Globus pallidus (tissue), 1 donor: ENCODE results near the gene SETDB1.
A peak's percentile ranks its signal among the peaks of the same experiment; 100 is the strongest.
"Not testable (repeated sequence)": the region's sequence is repeated elsewhere in the genome, so short reads cannot be mapped to it uniquely, and the experiment has no call there.

Source experiments
- DNase-seq: peaks from one replicate; pipeline ENCODE4 v3.0.0-alpha.2; 2015; ENCODE audit warnings: low spot score

Gene SETDB1

DNA sequence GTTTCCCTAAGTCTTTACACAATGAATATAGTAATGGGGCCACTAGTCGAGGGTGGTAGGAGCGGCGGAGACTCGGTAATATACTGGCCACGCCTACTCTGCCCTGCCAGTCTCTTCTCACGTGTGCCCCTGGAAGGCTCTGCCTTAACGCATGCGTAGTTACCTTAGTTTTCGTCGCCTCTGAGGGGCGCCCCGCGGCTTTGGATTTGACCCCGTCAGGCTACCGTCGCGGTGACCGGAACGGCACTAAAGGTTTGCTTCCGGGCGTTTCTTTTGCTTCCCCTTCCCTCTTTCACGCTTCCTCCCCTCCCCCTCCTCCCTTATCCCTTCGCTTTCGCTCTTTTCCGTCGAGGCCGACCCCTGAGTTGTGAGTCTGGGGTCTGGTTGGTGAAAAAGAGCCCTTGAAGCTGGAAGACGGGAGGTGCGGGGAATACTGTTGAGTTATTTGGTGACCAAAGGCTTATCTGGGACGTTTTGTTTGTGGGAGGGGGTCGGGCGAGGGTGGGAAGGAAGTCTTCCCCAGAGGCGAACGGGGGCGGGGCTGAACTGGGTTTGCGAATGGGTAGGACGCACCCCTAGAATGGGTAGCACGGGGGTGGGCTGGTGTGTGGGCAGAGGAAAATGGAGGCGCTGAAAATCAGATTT is at the start of gene SETDB1:
Gene SETDB1, plus strand, starts transcription at position 267 of the 645 bp plus-strand sequence. CDS start 1,352 bp downstream, outside the sequence.
- peak; percentile 91 for DNase-seq

DNA sequence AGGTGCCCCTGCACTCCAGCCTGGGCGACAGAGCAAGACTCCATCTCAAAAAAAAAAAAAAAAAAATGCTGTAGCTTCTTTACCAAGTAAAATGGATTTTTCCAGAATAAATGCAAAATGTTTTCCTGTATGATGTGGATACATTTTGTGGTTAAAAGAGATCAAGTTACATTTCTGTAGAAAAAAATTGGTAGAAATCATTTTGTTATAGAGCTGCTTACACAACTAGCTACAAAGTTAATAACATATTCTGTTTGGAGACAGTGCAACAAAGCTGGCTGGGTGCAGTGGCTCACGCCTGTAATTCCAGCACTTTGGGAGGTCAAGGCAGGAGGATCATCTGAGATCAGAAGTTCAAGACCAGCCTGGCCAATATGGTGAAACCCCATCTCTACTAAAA is 47.2 kb upstream of the SETDB1 start:
- not testable (repeated sequence) for DNase-seq

DNA sequence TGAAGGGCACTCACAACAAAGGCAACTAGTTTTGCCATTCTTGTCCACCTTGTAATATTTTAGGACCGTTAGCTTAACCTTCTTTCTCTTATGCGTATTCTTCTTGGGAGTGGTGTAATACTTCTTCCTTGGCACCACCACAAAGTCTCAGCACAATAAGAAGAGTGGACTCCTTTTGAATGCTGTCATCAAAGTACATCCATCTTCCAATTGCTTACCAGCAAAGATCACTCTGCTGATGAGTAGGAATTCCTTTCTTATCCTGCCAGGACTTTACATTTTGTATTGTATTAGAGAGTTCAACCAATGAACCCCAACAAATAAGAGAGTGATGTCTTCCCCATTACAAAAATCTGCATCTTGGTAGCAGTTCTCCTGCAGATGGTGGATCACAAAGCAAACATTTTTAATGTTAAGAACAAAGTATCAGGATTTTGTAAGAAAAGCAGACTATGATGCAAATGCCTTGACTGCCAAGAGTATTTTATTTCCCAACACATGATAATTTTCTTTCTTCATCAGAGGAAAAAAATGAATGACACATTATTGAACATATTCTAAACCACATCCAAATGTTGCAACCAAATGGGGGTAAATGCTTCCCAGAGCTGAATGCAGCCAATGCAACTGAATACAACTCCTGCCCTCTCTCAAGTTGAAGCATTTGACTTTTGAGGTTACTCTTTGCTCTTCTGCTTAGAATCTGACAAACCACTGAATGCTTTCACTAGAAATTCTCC is 44.7 kb upstream of the SETDB1 start:
- no peak for DNase-seq

DNA sequence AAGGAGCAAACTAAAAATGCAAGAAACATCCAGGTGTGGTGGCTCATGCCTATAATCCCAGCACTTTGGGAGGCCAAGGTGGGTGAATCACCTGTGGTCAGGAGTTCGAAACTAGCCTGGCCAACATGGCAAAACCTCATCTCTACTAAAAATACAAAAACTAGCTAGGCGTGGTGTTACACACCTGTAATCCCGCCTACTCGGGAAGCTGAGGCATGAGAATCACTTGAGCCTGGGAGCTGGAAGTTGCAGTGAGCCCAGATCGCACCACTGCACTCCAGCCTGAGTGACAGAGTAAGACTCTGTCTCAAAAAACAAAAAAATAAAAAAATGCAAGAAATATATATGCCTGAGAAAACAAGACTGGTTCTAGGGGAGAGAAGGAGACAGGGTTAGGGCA is 43.0 kb upstream of the SETDB1 start:
- not testable (repeated sequence) for DNase-seq

DNA sequence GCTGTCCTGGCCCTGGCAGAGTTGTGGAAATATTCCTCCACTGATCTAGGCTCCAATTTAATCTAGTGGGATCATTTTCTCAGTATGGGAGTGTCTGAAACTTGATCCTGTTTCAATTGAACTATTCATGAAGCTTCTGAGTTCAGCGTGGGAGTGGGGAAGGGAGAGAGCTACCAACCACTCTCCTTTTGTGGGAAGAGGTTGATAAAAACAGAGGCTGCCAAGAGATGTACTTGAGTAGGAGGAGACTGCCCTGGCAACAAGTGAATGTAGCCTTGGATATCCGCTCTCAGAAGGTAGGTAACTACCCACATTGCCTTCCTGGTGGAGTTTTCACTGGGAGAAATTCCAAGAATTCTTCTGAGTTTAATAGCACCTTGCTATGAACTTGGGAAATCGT is 39.1 kb upstream of the SETDB1 start, which contains the start of gene CTXND2:
Gene CTXND2, plus strand, starts transcription at position 119 of the 400 bp plus-strand sequence. CDS start 25,179 bp downstream, outside the sequence.
- no peak for DNase-seq

DNA sequence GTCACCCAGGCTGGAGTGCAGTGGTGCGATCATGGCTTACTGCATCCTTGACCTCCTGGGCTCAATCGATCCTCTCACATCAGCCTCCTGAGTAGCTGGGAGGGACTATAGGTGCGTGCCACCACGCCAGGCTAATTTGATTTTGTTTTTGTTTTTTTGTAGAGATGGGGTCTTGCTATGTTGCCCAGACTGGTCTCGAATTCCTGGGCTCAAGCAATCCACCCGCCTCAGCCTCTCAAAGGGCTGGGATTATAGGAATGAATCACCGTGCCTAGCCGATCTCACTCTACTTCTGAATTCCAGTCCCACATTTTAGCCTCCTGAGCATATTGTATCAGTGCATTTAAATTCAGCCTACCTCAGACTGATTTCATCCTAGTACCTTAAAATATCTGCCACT is 37.4 kb upstream of the SETDB1 start:
- no peak for DNase-seq

DNA sequence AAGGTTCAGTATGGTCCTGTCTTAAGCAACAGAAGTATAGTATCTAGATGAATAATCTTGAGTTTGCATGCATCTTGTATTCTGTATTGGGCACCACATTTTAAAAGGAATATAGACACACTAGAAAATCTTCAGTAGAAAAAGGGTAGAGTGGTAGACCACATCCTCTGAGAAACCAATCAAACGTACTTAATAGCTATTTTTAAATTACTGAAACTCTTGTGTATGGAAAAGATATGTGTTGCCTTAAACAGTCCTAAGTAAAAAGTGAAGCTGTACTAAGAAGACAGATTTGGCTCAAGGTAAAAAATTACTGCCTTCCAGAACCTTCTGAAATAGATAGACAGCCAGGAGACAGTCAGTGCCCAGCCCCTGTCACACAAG is 36.1 kb upstream of the SETDB1 start:
- DNase-seq = no peak

DNA sequence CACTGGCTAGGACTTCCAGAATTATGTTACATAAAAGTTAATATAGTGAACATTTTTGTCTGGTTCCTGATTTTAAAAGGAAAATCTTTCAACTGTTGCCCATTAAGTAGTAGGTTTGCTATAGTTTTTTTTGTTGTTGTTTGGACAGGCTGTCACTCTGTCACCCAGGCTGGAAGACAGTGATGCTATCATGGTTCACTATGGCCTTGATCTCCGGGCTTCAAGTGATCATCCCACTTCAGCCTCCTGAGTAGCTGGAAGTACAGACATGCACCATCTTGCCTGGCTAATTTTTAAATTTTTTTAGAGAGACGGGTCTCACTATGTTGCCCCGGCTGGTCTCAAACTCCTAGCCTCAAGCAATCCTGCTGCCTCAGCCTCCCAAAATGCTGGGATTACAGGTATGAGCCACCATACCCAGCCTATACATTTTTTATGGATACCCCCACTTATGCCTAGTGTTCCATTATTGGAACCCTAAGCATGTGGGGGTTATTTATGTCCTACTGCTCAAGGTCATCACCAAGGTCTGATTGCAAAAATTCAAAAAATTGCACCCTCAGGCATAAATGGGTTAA is 32.7 kb upstream of the SETDB1 start:
- DNase-seq = no peak

DNA sequence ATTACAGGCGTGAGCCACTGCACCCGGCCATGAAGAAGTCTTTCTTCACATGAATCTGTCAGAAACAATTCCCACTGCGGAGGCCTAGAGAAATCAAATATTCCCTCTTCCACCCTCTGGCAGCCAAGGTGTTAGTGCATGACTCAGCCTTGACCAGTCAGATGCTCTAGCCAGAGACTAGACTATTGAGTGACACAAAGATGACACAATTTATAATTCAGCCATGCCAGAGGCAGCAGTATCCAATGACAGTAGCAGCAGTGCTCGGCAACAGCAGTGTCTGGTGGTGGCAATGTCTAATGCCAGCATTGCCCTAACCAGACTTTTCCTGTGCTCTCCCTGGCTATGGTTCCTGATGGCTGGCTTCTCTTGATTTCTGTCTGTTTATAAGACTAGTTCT is 30.5 kb upstream of the SETDB1 start:
- DNase-seq = peak; percentile 16

DNA sequence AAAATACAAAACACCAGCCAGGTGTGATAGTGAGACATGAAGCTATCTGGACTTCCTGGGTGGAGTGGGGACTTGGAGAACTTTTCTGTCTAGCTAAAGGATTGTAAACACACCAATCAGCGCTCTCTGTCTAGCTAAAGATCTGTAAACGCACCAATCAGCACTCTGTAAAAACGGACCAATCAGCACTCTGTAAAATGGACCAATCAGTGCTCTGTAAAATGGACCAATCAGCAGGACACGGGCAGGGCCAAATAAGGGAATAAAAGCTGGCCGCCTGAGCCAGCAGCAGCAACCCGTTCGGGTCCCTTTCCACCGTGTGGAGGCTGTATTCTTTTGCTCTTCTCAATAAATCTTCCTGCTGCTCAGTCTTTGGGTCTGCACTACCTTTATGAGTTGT is 26.4 kb upstream of the SETDB1 start:
- DNase-seq = not testable (repeated sequence)

DNA sequence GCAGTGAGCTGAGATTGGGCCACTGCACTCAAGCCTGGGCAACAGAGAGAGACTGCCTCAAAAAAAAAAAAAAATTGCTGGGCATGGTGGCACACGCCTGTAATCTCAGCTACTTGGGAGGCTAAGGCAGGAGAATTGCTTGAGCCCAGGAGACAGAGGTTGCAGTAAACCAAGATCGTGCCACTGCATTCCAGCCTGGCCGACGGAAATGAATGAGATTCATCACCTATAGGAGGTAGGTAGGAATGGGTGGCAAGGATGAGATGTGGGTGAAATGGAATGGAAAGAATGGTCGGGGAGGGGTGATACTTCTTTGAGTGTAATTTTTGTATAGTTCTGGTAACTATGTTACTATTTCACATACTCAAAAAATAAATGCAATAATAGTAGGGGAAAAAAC is 23.8 kb upstream of the SETDB1 start:
- DNase-seq = no peak

DNA sequence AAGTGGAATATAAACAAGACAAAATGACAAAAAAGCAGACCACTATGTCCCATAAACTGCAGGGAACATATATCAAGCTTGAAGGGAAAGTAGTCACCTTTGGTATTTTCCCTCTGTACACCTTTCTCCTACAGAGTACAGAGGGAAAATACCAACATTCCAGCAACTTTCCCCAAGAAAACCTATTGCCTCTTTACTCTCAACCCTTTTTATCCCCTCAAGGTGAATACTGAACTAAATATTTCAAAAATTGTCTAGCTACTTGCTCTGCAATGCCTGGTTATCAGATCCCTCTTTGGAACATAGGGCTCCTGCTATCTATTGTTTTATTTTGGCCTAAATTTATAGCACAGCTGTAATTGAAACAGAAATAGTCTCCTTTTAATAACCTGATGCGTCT is 23.4 kb upstream of the SETDB1 start:
- no peak for DNase-seq

DNA sequence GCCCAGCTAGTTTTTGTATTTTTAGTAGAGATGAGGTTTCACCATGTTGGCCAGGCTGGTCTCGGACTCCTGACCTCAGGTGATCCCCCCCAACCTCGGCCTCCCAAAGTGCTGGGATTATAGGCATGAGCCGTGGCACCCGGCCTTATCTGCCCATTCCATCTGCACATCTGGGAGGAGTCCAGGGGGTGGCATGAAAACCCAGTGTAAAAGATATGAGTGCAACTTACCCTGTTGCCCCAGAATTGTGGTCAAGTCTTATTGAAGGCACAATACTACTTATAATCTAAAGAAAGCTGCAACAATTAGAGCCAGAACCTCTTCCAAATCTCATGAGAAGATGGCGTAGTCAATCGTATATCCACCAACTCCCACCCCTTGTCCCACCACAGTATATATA is 20.9 kb upstream of the SETDB1 start:
- DNase-seq = no peak

DNA sequence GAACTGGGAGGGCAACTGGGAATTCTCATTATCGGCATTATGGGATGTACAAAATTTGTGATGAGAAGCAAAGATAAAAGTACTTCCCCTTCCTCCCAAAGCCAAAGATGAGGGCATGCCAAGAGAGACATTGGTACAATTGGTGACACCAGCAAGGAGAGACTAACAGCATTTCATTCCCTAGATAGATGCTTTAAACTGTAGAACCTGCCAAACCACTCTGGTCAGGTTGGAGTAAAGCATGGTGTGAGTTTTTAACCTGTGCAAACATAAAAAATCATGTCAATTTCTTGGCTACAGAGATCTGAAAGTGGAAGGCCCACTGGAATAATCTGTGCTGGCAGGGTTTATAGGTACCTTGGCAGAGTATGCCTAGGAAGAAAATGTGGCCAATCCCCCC is 19.8 kb upstream of the SETDB1 start:
- no peak for DNase-seq

DNA sequence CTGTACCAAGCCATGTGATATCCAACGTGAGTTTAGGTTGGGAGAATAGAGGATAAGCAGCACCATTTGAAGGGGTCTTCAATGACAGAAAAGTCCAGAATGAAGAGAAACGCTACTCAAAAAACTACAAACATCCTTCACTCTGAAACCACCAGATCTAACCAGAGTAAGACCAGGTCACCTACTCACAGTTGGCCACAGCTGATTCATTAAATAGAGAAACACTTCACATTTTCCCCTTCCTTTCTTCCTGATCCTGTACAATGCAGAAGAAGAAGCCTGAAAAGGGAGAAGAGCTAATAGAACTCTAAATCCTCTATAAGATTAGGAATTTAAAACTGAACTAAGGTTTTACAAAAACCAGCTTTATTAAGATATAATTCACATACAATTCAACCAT is 19.4 kb upstream of the SETDB1 start:
- DNase-seq = no peak

DNA sequence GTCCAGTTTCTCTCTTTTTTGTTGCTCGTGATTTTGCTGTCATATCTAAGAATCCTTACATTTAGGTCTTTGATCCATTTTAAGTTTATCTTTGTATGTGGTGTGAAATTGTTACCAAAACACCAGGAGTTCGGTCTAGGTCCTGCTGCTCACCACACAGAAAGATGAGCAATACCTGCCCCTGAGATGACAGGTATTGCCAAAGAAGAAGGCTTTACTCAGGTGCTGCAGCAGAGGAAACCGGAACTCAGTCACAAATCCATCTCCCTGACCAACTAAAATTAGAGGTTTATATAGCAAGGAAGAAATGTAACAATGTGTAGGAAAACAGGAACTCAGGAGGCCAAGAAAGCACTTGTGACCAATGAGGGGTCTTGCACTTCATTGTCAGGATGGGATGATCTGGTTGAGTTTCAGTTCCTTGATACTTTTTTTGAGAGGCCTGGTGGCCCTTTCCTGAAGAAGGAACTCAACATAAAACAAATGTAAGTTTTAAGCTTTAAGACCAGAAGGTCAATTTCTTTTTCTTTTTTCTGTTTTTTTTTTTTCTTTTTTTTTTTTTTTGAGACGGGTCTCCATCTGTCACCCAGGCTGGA is 16.5 kb upstream of the SETDB1 start:
- DNase-seq = no peak

DNA sequence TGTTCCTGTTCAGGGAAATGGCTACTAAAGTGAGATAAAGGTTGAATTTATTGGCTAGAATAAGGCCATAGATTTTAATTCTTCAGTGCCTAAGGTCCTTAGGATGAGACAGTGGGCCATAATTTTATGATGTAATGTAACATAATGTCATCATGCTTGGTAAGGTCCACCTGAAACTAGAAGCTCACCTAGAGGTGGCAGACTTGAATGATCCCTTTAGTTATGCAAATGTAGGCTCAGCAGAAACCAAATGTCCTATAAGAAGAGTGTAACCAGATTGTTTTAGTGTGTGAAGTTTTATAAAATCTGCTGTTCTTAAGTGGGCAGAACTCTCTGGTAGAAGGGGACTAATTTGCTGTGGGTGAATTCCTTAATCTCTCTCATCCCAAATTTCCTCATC is 13.5 kb upstream of the SETDB1 start:
- no peak for DNase-seq

DNA sequence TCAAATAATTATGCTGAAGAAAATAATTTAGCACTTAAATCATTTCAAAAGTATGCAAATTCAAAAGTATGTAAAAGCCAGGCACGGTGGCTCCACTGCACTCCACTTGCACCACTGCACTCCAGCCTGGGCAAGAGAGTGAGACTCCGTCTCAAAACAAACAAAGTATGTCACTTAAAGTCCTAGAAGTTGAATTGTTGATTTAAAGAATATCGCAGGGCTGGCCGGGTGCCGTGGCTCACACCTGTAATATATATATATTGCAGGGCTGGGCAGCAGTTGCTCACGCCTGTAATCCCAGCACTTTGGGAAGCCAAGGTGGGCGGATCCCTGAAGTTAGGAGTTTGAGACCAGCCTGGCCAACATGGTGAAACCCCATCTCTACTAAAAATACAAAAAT is 8.8 kb upstream of the SETDB1 start:
- no peak for DNase-seq

DNA sequence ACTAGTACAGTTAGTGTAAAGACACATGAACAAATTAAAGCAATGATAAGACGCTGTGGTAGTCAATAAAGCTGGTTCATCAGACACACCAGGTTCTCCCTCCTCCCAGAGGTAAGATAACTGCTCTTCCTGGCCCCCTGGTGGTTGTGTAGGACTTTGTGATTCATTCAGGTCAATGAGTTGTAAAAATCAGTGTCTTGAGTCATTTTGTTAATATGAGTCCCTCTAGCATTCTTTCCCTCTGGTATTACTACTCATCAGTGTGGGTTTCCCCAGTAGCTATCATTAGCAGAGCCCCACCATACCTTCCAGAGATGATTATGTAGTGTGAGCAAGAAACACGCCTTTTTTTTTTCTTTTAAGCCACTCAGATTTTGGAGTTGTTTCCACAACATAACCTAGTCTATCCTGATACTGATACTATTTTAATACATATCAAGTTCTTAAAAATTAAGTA is 3.6 kb upstream of the SETDB1 start:
- peak; percentile 35 for DNase-seq

DNA sequence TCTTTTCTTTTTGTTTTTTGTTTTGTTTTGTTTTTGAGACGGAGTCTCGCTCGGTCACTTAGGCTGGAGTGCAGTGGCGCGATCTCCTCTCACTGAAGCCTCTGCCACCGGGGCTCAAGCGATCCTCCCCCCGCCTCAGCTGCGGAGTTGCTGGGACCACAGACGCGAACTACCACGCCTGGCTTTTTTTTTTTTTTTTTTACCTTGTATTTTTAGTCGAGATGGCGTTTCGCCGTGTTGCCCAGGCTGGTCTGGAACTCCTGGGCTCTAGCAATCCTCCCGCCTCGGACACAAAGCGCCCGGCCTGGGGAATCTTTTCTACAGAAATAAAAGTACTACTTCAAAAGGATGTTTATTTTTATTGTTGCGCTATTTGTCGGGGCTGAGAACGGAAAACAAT is 1.1 kb upstream of the SETDB1 start:
- no peak for DNase-seq

DNA sequence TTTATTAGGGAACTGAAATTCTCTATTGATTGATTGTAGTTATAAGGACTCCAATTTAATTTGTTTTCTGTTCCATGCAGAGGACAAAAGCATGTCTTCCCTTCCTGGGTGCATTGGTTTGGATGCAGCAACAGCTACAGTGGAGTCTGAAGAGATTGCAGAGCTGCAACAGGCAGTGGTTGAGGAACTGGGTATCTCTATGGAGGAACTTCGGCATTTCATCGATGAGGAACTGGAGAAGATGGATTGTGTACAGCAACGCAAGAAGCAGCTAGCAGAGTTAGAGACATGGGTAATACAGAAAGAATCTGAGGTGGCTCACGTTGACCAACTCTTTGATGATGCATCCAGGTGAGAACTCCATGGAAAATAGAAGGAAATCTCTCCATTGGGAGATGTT is 1.5 kb downstream of the SETDB1 start:
- DNase-seq = no peak

DNA sequence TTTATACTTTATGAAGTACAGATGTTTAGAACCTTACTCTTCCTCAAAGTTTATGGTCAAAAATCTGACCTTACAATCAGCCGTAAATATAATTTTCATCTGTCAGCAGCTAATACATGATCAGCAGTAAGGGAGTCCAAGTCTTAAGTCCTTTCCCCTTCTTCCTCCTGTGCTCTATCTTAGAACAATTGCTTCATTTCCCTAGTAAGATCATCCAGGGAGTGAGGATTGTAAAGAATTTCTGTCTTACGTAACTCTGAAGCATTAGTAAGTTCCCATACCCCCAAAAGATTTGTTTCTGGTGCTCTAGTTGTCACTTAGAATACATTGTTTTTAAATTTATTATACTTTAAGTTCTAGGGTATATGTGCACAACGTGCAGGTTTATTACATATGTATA is 2.1 kb downstream of the SETDB1 start:
- no peak for DNase-seq

DNA sequence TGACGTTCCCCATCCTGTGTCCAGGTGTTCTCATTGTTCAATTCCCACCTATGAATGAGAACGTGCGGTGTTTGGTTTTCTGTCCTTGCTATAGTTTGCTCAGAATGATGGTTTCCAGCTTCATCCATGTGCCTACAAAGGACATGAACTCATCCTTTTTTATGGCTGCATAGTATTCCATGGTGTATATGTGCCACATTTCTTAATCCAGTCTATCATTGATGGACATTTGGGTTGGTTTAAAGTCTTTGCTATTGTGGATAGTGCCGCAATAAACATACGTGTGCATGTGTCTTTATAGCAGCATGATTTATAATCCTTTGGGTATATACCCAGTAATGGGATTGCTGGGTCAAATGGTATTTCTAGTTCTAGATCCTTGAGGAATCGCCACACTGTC is 2.6 kb downstream of the SETDB1 start:
- DNase-seq = not testable (repeated sequence)
